Natural killer cell (primary cell): Measurements from ENCODE around the gene IGF2R. TPM values are rescaled to one million over a fixed set of nuclear protein-coding genes. Genes with fewer than 3 reads are reported as not detected.

Source experiments
- ATAC-seq, 3 donors: fragments of 150-1000 bp in 2 of 3; fragments of 200-7000 bp in 1 of 3; cut with Tn5 transposase; 1 replicate in 1 of 3; 2 replicates in 2 of 3; pipeline ENCODE4 v1.10.0; 2021; ENCODE audit warnings: mild to moderate bottlenecking in 2 of 3, moderate library complexity in 2 of 3
- DNase-seq, 2 donors: peaks; one replicate each; pipeline versions ENCODE4 v3.0.0 to v3.0.0-alpha.2; 2013 to 2021; ENCODE audit warnings: mixed read lengths in 1 of 2
- H3K27ac ChIP-seq: one replicate; pipeline ENCODE4 v1.5.1; 2013; ENCODE audit warnings: mild to moderate bottlenecking, low read length
- H3K27me3 ChIP-seq: one replicate; pipeline ENCODE4 v1.6.1; 2013; ENCODE audit warnings: low read length; ENCODE audit not compliant: control insufficient read depth, insufficient read depth
- H3K36me3 ChIP-seq: one replicate; pipeline ENCODE4 v1.6.1; 2013; ENCODE audit warnings: low read length; ENCODE audit not compliant: control insufficient read depth, insufficient read depth
- H3K4me1 ChIP-seq: one replicate; pipeline ENCODE4 v1.6.1; 2013; ENCODE audit warnings: low read length; ENCODE audit not compliant: control insufficient read depth, insufficient read depth
- H3K4me3 ChIP-seq: one replicate; pipeline ENCODE4 v1.5.1; 2013; ENCODE audit warnings: low read length
- H3K9me3 ChIP-seq: one replicate; pipeline ENCODE4 v1.6.1; 2013; ENCODE audit warnings: low read length; ENCODE audit not compliant: control insufficient read depth, insufficient read depth
- H3K27ac Mint-ChIP-seq, 2 donors: one replicate each; pipeline ENCODE4 v1.8.0; 2022; ENCODE audit warnings: mild to moderate bottlenecking in 2 of 2, mixed read lengths in 2 of 2, moderate library complexity in 1 of 2
- H3K27me3 Mint-ChIP-seq, 2 donors: one replicate each; pipeline ENCODE4 v1.8.0; 2022; ENCODE audit warnings: low read depth in 2 of 2, mixed read lengths in 2 of 2
- H3K36me3 Mint-ChIP-seq: one replicate; pipeline ENCODE4 v1.8.0; 2022; ENCODE audit warnings: mixed read lengths
- H3K4me1 Mint-ChIP-seq, 2 donors: one replicate each; pipeline ENCODE4 v1.8.0; 2022; ENCODE audit warnings: mixed read lengths in 2 of 2
- H3K4me3 Mint-ChIP-seq: one replicate; pipeline ENCODE4 v1.8.0; 2022; ENCODE audit warnings: mild to moderate bottlenecking, moderate library complexity, mixed read lengths
- H3K9me3 Mint-ChIP-seq, 2 donors: one replicate each; pipeline ENCODE4 v1.8.0; 2022; ENCODE audit warnings: mixed read lengths in 2 of 2
- CTCF ChIP-seq: fragments of 200-600 bp; IDR thresholded peaks from one replicate; pipeline ENCODE4 v1.8.0; 2022; ENCODE audit warnings: antibody characterized with exemption
- WGBS: methylation state at CpG from one replicate; pipeline ENCODE4 v1.1.7; 2013; ENCODE audit warnings: missing lambda C conversion rate; ENCODE audit not compliant: insufficient coverage; 5-methylcytosine and 5-hydroxymethylcytosine counted together
- intact Hi-C: fragments of 100-400 bp; cut with micrococcal nuclease; formaldehyde crosslinking; loops from one replicate; pipeline ENCODE4 v1.14.2; 2022
- total RNA-seq, 4 donors: library from RNA; stranded (reverse); fragments of 120-200 nt in 1 of 4; gene quantifications; one replicate each; pipeline versions ENCODE4 v1.2.3 to v1.2.4, GENCODE V29; 2013 to 2022

IGF2R gene
- total RNA-seq, 3 donors from 2014 or later (not counting 1 experiment from before 2014, with no cell fraction given), result 208 to 282 (median 253) TPM

- no peak for DNase-seq
- Histone ChIP-seq H3K27me3 (no peaks in the 10 kb centered on the region), H3K27ac (no peak overlapping the region), H3K4me3 (no peak overlapping the region), H3K4me1 (peaks cover 10% of the 10 kb centered on the region), H3K9me3 (no peaks in the 10 kb centered on the region), H3K36me3 (peaks cover 33% of the 10 kb centered on the region)
- Mint-ChIP-seq H3K27ac (no peak overlapping the region), H3K9me3 (no peaks in the 10 kb centered on the region), H3K36me3 (peaks cover 12% of the 10 kb centered on the region), H3K4me1 (peaks cover 26 to 27% of the 10 kb centered on the region in 2 donors), H3K27me3 (no peaks in the 10 kb centered on the region), H3K4me3 (no peak overlapping the region)
- ATAC-seq, result no peak
- no peak for TF ChIP-seq CTCF
- intact Hi-C loops, result no loop called here
- WGBS, result 95% methylated on average over 8 of the region's 8 CpGs
Observed at GRCh38 chr6:160024152-160024551, 55.3 kb downstream of the IGF2R start.

GRCh38 chr6:160027076-160027475 lies 58.2 kb downstream of the IGF2R start:
- TF ChIP-seq CTCF, result no peak
- intact Hi-C loops, result no loop called here
- H3K4me3 Mint-ChIP-seq, result no peak overlapping the region
- peaks cover 12% of the 10 kb centered on the region for H3K36me3 Mint-ChIP-seq
- no peak for DNase-seq
- H3K9me3 ChIP-seq, result no peaks in the 10 kb centered on the region
- H3K36me3 ChIP-seq, result peaks cover 56% of the 10 kb centered on the region
- no peak overlapping the region for H3K27ac ChIP-seq
- H3K27me3 ChIP-seq, result no peaks in the 10 kb centered on the region
- H3K9me3 Mint-ChIP-seq, result no peaks in the 10 kb centered on the region
- H3K27ac Mint-ChIP-seq, result peak overlapping the region; percentile 86 to 94
- H3K27me3 Mint-ChIP-seq, result no peaks in the 10 kb centered on the region
- peaks cover 25 to 29% of the 10 kb centered on the region in 2 donors for H3K4me1 Mint-ChIP-seq
- peaks cover 10% of the 10 kb centered on the region for H3K4me1 ChIP-seq
- 98% methylated on average over 10 of the region's 11 CpGs for WGBS
- no peak overlapping the region for H3K4me3 ChIP-seq
- ATAC-seq, result no peak

- no peak for TF ChIP-seq CTCF
- Mint-ChIP-seq H3K36me3 (peaks cover 12% of the 10 kb centered on the region), H3K27me3 (no peaks in the 10 kb centered on the region), H3K9me3 (no peaks in the 10 kb centered on the region), H3K4me3 (no peak overlapping the region), H3K4me1 (peaks cover 25 to 31% of the 10 kb centered on the region in 2 donors), H3K27ac (peak overlapping the region; percentile 86 to 94)
- ATAC-seq (peak in 2 of 3 donors; percentile 6 to 8), DNase-seq (no peak)
- Histone ChIP-seq H3K27ac (peak overlapping the region; percentile 30), H3K27me3 (no peaks in the 10 kb centered on the region), H3K4me3 (no peak overlapping the region), H3K36me3 (peaks cover 65% of the 10 kb centered on the region), H3K4me1 (peaks cover 10% of the 10 kb centered on the region), H3K9me3 (no peaks in the 10 kb centered on the region)
- intact Hi-C loops, result loop anchor here (2.0 kb wide), 1 partner anchor 49 kb away; no protein-coding TSS in a partner anchor
- 84% methylated on average over 10 of the region's 10 CpGs for WGBS
Observed at GRCh38 chr6:160027931-160028330, 59.0 kb downstream of the IGF2R start.
